Coronary artery (tissue), 2 donors: ENCODE data around the gene PPP1R26.

ENCODE experiments used
- DNase-seq: peaks from one replicate; pipeline ENCODE4 v3.0.0-alpha.2; 2017; ENCODE audit warnings: low spot score
- H3K27ac ChIP-seq, 2 donors: fragments of 200-600 bp; sonication (generic); one replicate each; pipeline ENCODE4 v1.5.1; 2016 to 2019
- H3K4me3 ChIP-seq: fragments of 200-600 bp; sonication (generic); 2 replicates; pipeline ENCODE4 v1.5.1; 2016; ENCODE audit warnings: mild to moderate bottlenecking, moderate library complexity
- TF ChIP-seq, protein P1 (sequence below): fragments of 200-600 bp; sonication (generic); IDR thresholded peaks from one replicate; pipeline ENCODE4 v1.5.1; 2019; ENCODE audit warnings: antibody characterized with exemption

The PPP1R26 gene

DNA sequence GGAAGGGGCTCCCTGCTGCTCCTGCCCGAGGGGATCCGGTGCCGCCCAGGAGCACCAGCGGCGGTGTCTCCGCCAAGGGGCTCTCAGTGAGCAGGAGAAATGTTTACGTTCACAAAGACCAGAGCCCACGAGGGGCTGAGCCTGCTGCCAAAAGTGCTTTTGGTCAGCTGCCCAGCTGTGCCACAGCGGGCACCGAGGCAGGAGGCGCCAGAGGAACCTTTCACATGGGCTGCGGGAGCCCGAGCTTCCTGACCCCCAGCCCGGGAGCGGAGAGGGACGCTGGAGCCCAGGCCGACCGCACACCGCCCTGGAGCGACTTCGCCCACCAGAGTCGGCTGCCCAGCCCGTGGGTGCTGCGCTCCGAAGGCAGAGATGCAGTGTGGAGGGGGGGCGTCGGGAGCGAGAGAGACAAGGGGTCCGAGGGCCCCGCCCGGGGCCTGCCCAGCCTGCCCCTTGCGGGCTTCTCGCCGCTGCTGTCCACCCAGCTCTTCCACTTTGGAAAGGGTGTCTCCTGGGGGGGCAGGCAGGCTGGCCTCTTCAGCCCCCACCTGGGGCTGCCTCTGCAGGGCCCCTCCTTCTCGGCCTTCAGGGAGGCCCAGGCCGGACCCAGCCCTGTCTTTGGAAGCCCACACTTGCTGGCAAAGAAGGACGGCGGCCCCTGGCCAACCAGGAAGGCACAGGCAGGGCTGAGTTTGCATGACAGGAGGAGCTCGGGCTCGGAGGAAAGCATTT, 7.9 kb downstream of the PPP1R26 start:
- H3K27ac ChIP-seq: no peak overlapping the region
- TF ChIP-seq, protein P1, sequence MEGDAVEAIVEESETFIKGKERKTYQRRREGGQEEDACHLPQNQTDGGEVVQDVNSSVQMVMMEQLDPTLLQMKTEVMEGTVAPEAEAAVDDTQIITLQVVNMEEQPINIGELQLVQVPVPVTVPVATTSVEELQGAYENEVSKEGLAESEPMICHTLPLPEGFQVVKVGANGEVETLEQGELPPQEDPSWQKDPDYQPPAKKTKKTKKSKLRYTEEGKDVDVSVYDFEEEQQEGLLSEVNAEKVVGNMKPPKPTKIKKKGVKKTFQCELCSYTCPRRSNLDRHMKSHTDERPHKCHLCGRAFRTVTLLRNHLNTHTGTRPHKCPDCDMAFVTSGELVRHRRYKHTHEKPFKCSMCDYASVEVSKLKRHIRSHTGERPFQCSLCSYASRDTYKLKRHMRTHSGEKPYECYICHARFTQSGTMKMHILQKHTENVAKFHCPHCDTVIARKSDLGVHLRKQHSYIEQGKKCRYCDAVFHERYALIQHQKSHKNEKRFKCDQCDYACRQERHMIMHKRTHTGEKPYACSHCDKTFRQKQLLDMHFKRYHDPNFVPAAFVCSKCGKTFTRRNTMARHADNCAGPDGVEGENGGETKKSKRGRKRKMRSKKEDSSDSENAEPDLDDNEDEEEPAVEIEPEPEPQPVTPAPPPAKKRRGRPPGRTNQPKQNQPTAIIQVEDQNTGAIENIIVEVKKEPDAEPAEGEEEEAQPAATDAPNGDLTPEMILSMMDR: no peak
- H3K4me3 ChIP-seq: no peak overlapping the region
- DNase-seq: no peak

DNA sequence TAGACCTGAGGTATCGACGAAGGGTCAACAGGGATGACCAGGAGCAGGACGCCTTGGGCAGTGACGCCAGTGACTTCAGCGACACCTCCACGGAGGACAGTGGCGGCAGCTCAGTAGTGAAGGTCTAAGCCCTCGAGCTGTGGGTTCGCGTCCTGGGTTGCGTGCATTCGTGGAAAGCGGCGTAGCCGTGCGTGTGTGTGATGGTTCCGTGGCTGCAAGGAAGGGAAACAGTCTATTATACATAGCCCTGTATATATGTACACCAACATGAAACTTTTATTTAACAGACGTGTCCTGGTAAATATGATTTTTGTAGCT, 8.4 kb downstream of the PPP1R26 start:
- Histone ChIP-seq H3K4me3 (no peak overlapping the region), H3K27ac (no peak overlapping the region)
- TF ChIP-seq, protein P1: no peak
- no peak for DNase-seq

DNA sequence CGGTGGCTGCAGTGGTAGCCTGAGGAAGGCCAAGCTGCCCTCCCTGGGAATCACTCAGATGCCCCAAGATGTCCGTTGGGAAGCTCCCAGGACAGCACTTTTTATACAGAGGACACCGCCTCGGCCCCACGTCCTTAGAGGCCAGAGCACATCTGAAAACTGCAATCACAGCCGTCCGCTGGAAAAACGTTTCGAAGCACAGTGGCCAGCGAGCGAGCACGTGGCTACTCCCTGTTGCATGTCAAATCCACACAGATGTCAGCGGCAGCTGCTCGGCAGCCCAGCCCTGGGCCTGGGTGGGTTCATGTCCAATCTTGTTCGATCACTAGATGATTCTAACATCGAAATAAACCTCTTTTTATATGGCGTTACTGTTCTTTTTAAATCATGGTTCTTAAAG, 8.9 kb downstream of the PPP1R26 start:
- TF ChIP-seq, protein P1: no peak
- no peak overlapping the region for H3K27ac ChIP-seq
- DNase-seq: no peak
- H3K4me3 ChIP-seq: no peak overlapping the region

DNA sequence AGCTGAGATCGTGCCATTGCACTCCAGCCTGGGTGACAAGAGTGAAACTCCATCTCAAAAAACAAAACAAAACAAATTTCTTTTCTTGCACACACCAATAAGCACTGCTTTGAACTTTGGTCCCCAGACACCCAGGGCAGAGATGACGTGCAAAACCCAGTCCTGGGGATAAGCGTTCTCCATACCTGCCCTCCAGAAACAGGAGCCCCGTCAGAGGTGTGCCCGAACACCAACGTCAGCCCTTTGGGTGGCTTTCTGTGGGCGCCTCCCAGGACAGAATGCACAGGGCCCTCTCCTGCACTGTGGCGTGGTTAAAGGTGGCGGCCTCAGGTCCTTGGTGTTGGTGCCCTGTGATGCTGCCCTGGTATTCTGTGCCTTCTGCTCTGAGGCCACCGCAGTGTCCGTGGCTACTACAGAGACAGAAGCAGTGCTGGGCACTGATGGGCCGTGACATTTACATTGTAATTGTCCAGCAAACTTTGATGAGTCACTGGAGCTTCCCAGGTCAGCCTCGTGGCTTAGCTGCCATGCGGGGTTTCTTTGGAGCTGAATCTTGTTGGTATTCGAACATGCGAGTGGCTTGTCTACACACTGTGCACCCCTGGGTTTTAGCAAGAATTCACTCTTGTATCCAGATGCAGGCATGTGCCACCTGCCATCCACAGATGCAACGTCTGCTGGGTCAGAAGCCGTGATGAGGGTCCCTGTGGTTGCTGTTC, 9.8 kb downstream of the PPP1R26 start:
- H3K27ac ChIP-seq: no peak overlapping the region
- DNase-seq: no peak

DNA sequence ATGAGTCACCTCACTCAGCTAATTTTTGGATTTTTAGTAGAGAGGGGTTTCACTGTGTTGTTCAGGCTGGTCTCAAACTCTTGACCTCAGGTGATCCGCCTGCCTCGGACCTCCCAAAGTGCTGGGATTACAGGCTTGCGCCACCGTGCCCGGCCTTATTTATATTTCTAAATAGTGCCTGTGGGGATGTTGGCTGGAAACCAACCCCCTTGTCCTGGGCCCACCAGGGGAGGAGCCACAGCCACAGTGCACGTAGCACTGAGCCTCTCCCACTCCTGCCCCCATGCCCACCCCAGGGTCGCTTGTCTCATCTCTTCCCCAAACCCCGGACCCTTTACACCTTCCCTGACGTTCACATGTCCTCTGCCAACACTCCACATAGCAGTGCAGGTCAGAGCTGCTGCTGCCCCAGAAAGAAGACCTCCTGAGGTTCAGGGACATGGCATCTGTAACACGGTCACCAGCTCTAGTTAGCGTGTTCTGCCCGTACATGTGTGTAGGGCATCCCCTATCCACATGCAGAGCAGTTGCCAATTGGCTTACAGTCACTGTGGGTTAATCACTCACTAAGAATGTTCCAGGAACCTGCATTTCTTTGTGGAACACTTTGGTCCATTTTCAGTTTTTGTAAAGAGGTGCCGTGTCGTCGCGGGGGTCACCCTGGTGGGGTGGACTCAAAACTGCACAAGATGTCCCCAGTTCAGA, 10.7 kb downstream of the PPP1R26 start:
- TF ChIP-seq, protein P1: no peak
- Histone ChIP-seq H3K4me3 (no peak overlapping the region), H3K27ac (no peak overlapping the region)
- no peak for DNase-seq

More for the DNA sequence above, 9.8 kb downstream of the PPP1R26 start:
- TF ChIP-seq, protein P1: no peak
- no peak overlapping the region for H3K4me3 ChIP-seq

DNA sequence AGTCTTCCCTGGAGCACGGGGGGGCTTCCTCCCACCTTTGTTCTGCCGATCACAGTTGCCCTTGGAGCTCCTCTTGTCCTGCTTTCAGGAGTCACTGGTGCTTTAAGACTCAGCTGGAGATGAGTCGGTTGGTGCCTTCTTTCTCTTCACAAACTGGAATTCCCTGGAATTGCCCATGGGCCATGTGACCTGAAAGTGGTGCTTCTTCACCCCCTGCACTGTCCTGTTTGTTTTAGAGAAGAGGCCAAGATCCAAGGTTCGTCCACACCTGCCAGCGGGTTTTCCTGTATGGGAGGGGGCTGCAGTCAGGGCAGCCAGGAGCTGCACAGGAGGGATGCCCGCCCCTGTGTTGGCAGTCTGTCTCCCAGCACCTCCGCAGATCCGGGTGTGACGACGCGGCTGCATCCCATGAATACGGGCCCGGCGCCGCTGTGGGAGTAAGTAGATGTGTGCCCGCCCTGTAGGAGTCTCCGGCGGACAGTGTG, 11.4 kb downstream of the PPP1R26 start:
- DNase-seq: no peak
- TF ChIP-seq, protein P1: no peak
- no peak overlapping the region for H3K4me3 ChIP-seq
- H3K27ac ChIP-seq: no peak overlapping the region
